GM12872 (cell line): ENCODE results near the gene CDH15.

ENCODE experiments used
- CTCF ChIP-seq: IDR thresholded peaks from 3 replicates; pipeline ENCODE4 v1.5.1; 2011; ENCODE audit warnings: low read depth, mild to moderate bottlenecking, low read length, moderate library complexity; ENCODE audit not compliant: insufficient read depth

CDH15 gene

GRCh38 chr16:89201439-89202377 lies 30.2 kb downstream of the CDH15 start:
- no peak for TF ChIP-seq CTCF

GRCh38 chr16:89202422-89203215 lies 31.1 kb downstream of the CDH15 start:
- TF ChIP-seq CTCF: no peak

GRCh38 chr16:89207993-89208392 lies 36.4 kb downstream of the CDH15 start:
- TF ChIP-seq CTCF: no peak

GRCh38 chr16:89209522-89210044 lies 38.0 kb downstream of the CDH15 start:
- TF ChIP-seq CTCF: no peak

GRCh38 chr16:89210165-89210903 lies 38.8 kb downstream of the CDH15 start:
- no peak for TF ChIP-seq CTCF

- TF ChIP-seq CTCF: no peak
Observed at GRCh38 chr16:89210904-89211515, 39.5 kb downstream of the CDH15 start.
